Neural crest cell (in vitro differentiated cells): ENCODE results near the gene LXN. TPM values are rescaled to one million over a fixed set of nuclear protein-coding genes. Genes with fewer than 3 reads are reported as not detected.

Experiments used
- DNase-seq: peaks from one replicate; pipeline ENCODE4 v3.0.0; 2021; ENCODE audit warnings: low read depth, mixed read lengths, low spot score
- H3K27ac Mint-ChIP-seq: one replicate; pipeline ENCODE4 v1.8.0; 2021; ENCODE audit warnings: mild to moderate bottlenecking, mixed read lengths; ENCODE audit not compliant: unreplicated experiment
- H3K27me3 Mint-ChIP-seq: 2 replicates; pipeline ENCODE4 v1.8.0; 2021; ENCODE audit warnings: low read depth, mild to moderate bottlenecking, mixed read lengths
- H3K36me3 Mint-ChIP-seq: 2 replicates; pipeline ENCODE4 v1.8.0; 2021; ENCODE audit warnings: low read depth, mild to moderate bottlenecking, mixed read lengths
- H3K4me1 Mint-ChIP-seq: 2 replicates; pipeline ENCODE4 v1.8.0; 2021; ENCODE audit warnings: mixed read lengths
- H3K4me3 Mint-ChIP-seq: one replicate; pipeline ENCODE4 v1.8.0; 2021; ENCODE audit warnings: mild to moderate bottlenecking, mixed read lengths
- H3K9me3 Mint-ChIP-seq: 2 replicates; pipeline ENCODE4 v1.8.0; 2021; ENCODE audit warnings: mixed read lengths
- CTCF ChIP-seq: fragments of 200-600 bp; sonication (generic); conservative IDR thresholded peaks from 2 replicates; pipeline ENCODE4 v1.5.0; 2021; ENCODE audit warnings: antibody characterized with exemption, mild to moderate bottlenecking
- total RNA-seq: library from RNA; stranded (reverse); gene quantifications from 2 replicates; pipeline ENCODE4 v1.2.1, GENCODE V29; 2021

The LXN gene
- total RNA-seq, 1 donor from 2014 or later: 8.0 TPM

GRCh38 chr3:158683230-158683962 is 10.9 kb upstream of the LXN start:
- Mint-ChIP-seq H3K9me3 (no peaks in the 10 kb centered on the region), H3K4me3 (no peak overlapping the region), H3K27ac (no peak overlapping the region), H3K36me3 (no peaks in the 10 kb centered on the region), H3K4me1 (no peaks in the 10 kb centered on the region), H3K27me3 (no peaks in the 10 kb centered on the region)
- TF ChIP-seq CTCF: no peak
- DNase-seq: no peak

GRCh38 chr3:158680861-158681260 is 8.4 kb upstream of the LXN start:
- TF ChIP-seq CTCF: no peak
- Mint-ChIP-seq H3K4me3 (no peak overlapping the region), H3K36me3 (no peaks in the 10 kb centered on the region), H3K4me1 (no peaks in the 10 kb centered on the region), H3K9me3 (no peaks in the 10 kb centered on the region), H3K27me3 (no peaks in the 10 kb centered on the region), H3K27ac (no peak overlapping the region)
- DNase-seq: no peak

- Mint-ChIP-seq H3K9me3 (no peaks in the 10 kb centered on the region), H3K27ac (no peak overlapping the region), H3K4me1 (no peaks in the 10 kb centered on the region), H3K4me3 (no peak overlapping the region), H3K36me3 (no peaks in the 10 kb centered on the region), H3K27me3 (no peaks in the 10 kb centered on the region)
- DNase-seq: no peak
- TF ChIP-seq CTCF: no peak
These were observed 7.1 kb upstream of the LXN start for GRCh38 chr3:158679547-158680000.

DNA sequence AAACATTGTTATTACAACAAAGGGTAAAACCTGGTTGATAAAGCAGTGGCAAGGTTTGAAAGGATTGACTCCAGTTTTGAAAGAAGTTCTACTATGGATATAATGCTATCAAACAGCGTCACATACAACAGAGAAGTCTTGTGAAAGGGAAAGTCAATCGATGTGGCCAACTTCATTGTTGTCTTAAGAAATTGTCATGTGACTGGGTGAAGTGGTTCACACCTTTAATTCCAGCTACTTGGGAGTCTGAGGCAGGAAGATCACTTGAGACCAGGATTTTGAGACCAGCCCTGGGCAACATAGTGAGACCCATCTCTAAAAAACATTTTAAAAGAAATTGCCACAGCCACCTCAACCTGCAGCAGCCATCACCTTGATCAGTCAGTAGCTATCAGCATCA is 6.2 kb upstream of the LXN start:
- Mint-ChIP-seq H3K27ac (no peak overlapping the region), H3K4me1 (no peaks in the 10 kb centered on the region), H3K27me3 (no peaks in the 10 kb centered on the region), H3K36me3 (no peaks in the 10 kb centered on the region), H3K4me3 (no peak overlapping the region), H3K9me3 (no peaks in the 10 kb centered on the region)
- no peak for TF ChIP-seq CTCF
- DNase-seq: no peak

- Mint-ChIP-seq H3K4me1 (peaks cover 13% of the 10 kb centered on the region), H3K27me3 (no peaks in the 10 kb centered on the region), H3K36me3 (peaks cover 2% of the 10 kb centered on the region), H3K4me3 (peak overlapping the region; percentile 92), H3K27ac (peak overlapping the region; percentile 37), H3K9me3 (no peaks in the 10 kb centered on the region)
- no peak for TF ChIP-seq CTCF
- no peak for DNase-seq
These were observed 630 bp downstream of the LXN start for GRCh38 chr3:158671821-158672214.
